NOMO-1 (cell line): ENCODE results near the gene OR10T2.
"Not testable (repeated sequence)": the region's sequence is repeated elsewhere in the genome, so short reads cannot be mapped to it uniquely, and the experiment has no call there.

Experiments
- DNase-seq, 2 experiments: peaks; one replicate each; lab custom pipeline; 2025; ENCODE audit not compliant: unreplicated experiment in 2 of 2; lab: John Stamatoyannopoulos, UW

Gene OR10T2

GRCh38 chr1:158398818-158399514, at the start of gene OR10T2:
TSS of gene OR10T2 (minus strand) at chr1:158399466. CDS start at chr1:158399466, 0 bp downstream.
- no peak for DNase-seq

- no peak for DNase-seq
Observed at GRCh38 chr1:158445376-158445775, 46.1 kb upstream of the OR10T2 start.

DNA sequence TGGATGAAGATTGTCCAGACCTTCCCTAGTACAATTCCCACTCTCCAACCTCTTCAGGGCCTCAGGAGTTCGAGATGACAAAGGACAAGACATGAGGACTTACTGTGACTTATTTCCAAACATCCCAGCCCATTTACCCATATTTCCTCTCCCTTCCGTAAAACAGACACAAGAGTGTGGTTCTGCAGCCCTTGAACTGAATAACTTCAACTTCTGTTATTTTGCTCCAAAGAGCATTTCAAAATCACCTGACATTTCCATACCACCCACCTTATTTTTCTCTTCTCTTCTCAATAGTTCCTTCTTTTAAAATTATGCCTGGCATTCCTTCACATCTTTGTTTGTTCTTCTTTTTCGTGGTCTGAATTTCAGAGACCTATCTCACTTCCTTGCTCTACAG, 35.5 kb upstream of the OR10T2 start:
- peak; percentile 30 to 31 for DNase-seq

DNA sequence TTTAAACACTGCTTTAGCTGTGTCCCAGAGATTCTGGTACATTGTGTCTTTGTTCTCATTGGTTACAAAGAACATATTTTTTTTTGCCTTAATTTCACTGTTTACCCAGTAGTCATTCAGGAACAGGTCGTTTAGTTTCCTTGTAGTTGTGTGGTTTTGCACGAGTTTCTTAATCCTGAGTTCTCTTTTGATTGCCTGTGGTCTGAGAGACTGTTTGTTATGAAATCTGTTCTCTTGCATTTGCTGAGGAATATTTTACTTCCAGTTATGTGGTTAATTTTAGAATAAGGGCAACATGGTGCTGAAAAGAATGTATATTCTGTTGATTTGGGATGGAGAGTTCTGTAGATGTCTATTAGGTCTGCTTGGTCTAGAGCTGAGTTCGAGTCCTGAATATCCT, 30.9 kb upstream of the OR10T2 start:
- DNase-seq: peak; percentile 62 to 92

GRCh38 chr1:158426137-158426536, 26.9 kb upstream of the OR10T2 start, which contains the start of gene OR10K2:
TSS of gene OR10K2 (minus strand) at chr1:158426237. CDS start at chr1:158420866, 5,371 bp downstream.
- no peak for DNase-seq

DNA sequence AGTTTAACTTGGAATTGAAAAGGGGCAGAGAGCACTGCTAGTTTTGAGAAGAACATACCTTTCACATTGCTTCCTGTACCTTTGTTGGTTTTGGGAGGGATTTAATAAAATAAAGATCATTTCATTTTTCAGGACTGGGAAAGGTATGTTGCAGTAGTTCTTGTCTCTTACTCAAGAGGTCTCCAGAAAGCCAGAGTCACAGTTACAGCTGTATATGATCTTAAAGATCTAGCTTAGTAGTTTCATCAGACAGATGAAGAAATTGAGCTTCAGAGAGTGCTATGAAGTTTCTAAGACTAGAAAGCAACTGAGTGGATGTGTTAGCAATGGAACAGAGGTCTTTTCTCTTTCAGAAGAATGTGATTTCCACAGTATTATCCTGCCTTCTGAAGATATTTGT, 25.8 kb upstream of the OR10T2 start:
- DNase-seq: peak in 1 of 2 experiments; percentile 43

DNA sequence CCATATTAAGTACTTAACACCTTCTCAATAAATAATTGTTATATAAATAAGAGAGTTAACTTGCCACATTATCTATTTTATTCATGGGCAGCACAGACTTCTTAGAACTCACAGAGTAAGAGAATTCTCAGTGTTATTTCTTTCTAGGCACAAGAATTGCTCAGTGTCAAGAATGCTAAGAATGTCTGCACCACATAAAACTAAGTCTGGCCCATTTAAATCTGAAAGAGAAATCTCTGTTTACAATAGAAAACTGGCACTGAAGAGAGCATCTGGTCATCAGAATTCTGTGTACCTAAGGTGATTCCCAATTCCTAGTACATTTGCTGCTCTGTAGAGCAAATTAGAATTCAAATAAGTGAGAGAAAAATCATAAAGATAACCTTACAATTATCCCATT, 22.9 kb upstream of the OR10T2 start:
- no peak for DNase-seq

DNA sequence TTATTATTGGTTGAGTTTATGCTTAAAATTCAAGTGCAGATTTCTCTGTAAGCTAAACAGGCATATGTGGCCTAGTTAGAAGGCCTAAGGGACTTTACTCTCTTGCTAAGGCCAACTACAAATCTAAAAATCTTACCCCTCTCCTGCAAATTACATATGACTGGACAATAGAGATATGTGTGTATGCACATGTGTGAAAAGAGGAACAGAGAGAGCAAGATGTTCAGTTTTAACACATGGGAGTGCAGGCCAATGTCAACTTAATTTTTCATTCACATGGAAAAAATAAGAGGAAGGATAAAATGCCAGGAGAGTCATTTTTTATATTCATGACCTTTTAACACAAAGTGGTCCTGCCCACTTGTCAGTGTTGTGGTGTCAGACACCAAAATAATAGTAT, 18.3 kb upstream of the OR10T2 start:
- no peak for DNase-seq

GRCh38 chr1:158414651-158415345, 15.5 kb upstream of the OR10T2 start:
- DNase-seq: no peak

- DNase-seq: no peak
Observed at GRCh38 chr1:158407092-158407491, 7.8 kb upstream of the OR10T2 start.

DNA sequence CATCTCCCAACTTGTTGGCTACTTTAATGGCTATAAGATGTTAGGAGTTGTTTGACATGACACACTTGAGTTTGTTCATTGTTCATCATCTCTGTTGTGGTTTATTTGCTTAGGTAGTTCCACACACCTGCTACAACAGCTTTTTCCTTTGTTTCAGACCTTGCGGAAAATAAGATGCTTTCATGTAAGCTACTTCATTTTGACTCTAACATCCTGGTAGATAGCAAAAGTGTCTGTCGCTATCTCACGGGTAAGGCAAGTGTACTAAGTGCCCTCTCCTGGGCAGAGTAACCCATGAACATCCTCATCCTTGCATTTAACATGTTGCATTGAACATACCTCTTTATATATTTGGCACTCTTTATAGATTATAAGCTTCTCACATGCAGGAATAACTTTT, 1.6 kb upstream of the OR10T2 start:
- no peak for DNase-seq

- DNase-seq: no peak
Observed at GRCh38 chr1:158396646-158397045, 2.6 kb downstream of the OR10T2 start.

GRCh38 chr1:158393476-158393875, 5.8 kb downstream of the OR10T2 start:
- no peak for DNase-seq

DNA sequence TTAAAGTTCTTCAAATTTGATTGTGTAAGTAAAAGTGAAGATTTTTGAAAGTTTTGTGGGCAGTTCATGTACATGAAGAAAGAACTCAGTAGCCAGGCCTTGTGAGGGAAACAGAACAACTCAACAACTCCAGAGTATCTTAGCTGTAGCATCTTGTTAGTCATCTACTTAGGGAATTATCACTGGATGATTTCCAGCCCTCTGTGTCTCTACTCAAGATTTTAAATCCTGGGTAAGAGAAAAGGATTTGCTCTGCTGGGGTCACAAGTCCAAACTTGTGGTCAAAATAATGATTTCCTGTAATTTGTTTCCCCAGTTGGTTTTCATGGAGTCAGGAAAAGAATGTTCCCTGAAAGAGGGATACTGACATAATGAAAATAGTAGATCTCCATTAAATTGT, 8.2 kb downstream of the OR10T2 start:
- no peak for DNase-seq

DNA sequence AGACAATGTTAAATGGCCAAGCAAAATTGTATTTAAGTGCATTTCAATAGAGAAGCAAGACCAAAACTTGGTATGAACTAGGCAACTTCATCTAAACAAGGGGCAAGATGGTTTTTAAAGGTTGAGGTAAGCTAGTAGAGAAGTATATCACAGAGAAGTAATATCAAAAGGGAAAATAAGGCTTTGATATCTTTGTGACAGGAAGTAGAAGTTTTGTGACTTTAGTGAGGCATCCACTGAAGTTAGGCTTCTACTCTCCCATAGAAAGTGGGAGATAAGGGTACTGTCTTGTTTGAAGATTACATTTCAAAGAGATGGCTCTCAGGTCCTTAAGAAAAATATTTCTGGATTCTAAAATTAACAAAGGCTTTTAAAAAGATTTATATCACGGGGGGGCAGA, 8.9 kb downstream of the OR10T2 start:
- no peak for DNase-seq

DNA sequence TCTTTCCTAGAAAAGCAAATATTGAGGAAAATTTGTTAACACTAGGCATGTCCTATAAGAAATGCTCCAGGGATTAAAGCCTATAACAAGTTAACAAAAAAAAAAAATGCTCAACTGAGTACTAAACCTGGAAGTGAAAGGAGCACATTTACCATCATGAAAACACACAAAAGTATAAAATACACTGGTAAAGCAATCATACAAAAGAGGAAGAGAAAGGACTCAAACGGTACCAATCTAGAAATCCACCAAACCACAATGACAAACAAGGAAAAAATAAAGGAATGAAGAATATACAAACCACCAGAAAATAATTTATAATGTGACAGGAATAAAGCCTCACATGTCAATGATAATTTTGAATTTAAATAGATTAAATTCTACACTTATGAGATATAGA, 24.4 kb downstream of the OR10T2 start:
- DNase-seq: peak in 1 of 2 experiments; percentile 73

DNA sequence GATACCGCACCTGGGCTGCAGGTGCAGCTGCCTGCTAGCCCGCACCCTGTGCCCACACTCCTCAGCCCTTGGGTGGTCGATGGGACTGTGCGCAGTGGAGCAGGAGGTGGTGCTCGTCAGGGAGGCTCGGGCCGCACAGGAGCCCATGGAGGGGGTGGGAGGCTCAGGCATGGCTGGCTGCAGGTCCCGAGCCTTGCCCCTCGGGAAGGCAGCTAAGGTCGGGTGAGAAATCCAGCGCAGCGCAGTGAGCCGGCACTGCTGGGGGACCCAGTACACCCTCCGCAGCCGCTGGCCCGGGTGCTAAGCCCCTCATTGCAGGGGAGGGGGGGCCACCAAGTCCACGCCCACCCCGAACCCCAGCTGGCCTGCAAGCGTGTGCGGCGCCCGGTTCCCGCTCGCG, 25.2 kb downstream of the OR10T2 start:
- not testable (repeated sequence) for DNase-seq

DNA sequence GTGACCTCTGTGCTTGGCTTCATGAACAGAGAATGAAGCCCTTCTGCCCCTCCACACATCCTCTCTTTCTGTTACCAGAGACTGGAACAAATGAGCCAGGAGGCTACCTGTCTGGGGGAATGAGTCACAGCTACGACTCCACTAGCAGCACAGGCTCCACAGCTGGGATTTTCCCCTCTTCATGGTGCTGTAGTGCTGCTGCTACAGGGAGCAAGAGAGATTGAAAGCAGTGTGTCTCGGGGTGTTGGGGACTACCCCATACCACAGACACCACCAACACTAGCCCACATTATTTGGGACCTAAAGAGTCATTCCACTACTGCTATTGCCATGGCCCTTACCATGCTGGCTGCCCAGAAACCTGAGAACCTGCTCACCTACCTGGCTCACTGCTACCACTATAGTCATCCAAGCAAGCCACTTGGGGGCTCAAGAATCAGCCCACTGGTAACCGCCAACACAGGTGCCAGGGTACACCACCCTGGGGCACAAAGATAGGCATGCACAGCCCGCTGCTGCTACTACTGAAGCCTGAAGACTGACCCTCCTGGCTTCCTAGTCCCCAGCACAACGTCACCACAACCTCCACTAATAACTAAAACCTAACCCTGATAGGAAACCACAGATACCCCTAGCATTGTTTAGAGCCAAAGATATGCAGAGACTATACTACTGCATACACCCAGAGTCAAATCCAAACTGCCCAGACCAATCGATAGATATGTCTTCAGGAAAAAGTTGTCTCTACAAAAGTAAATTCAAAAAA, 27.9 kb downstream of the OR10T2 start:
- DNase-seq: no peak

DNA sequence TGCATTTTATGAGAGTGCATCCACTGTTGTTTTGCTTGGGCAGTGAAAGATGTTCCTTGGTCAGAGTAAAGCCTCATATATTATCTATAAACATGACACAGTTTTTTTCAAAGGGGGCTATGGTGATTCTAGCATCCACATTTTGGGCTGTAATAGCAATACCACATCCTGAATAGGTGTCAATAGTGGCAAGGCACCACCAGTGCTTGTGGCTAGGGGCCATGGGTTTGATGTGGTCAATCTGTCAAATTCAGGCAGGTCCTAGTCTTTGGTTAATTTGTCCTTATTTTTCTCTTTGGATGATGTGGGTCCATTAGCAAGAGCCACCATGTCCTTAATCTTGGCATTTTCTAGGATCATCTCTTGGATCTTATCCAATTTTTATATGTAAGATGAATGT, 32.5 kb downstream of the OR10T2 start:
- DNase-seq: no peak

- no peak for DNase-seq
Observed at GRCh38 chr1:158362941-158363340, 36.3 kb downstream of the OR10T2 start.

GRCh38 chr1:158362482-158362881, 36.8 kb downstream of the OR10T2 start:
- no peak for DNase-seq

DNA sequence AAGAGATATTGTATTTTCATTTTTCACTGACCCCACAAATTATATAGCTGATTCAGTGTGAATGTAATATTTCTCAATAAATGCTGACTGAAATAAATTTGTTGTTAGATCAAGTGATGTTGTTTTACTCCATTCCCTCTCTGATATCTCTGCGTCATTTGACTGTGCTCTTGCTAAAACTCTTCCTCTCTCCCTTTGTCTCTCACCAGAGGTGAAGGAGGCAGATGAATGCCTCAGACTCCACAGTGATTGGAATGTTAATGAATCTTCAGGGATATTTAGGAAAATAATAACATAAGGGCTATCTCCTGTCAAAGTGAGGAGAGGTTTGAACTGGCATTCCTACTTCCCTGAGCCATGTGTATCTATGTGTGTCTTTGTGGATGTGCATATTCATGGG, 41.8 kb downstream of the OR10T2 start:
- DNase-seq: no peak
